HG03045 (cell line): ENCODE results near the gene COG1.

Experiments
- ATAC-seq: cut with Tn5 transposase; IDR thresholded peaks from one replicate; pipeline ENCODE4 v1.9.1; 2021; ENCODE audit warnings: mild to moderate bottlenecking, moderate library complexity; ENCODE audit not compliant: unreplicated experiment

COG1 gene

DNA sequence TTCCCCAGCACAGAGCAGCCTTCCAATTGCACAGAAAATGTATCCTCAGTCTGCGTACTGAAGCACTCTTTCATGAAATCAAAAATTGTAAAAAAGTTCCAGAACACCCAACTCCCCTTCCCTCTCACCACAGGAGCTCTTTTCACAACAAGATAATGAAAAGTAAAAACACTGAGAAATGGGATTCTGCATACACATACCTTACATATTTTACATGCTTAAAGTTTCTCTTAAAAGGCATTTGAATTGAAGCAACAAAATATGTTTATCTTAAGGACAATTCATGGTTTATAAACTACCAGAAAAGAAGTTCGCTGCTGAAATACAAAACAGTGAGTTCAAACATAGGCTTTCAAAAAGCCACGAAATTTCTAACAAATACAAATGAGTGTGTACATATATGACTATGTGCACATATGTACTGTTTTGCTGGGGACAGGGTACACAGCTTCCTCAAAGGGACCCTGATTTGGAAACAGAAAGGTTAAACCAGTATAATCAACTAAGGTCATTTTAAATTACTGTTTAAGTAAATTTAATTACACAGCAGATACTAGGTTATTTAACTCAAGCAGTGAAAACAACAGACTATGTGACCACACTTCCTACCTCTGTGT, 33.8 kb downstream of the COG1 start:
- no peak for ATAC-seq

DNA sequence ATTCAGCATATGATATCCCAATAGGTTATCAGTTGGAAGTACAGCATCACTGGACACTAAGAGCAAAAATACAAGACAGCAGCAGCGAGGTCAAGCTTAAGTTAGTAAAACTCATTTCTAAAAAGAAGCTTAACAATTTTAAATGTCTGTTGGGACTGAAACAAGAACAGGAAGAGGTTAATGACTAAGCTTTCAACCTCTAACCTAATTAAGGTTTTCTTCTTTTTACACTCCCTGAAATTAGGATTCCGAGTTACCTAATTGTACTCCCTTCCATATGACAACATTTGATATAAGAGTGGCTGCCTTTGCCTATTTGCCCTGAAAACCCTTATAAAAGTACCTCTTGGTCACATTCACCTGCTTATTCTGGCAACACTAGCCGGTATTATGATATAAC, 34.5 kb downstream of the COG1 start:
- no peak for ATAC-seq

DNA sequence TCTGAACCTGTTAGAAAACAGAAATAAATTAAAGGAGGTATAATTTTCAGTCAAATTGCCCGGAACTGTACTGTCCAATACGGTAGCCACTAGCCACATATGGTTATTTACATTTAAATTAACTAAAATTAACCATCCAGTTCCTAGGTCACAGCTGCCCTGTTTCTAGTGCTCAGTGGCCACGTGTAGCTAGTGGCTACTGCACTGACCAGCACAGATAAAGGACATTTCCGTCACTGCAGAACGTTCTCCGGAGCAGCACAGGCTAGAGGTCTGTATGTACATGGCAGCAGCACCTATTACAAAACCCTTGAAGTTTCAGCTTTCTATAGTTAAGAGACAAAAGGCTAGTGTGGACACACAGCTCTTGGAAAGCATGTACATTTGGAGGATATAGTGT, 35.1 kb downstream of the COG1 start:
- ATAC-seq = no peak

DNA sequence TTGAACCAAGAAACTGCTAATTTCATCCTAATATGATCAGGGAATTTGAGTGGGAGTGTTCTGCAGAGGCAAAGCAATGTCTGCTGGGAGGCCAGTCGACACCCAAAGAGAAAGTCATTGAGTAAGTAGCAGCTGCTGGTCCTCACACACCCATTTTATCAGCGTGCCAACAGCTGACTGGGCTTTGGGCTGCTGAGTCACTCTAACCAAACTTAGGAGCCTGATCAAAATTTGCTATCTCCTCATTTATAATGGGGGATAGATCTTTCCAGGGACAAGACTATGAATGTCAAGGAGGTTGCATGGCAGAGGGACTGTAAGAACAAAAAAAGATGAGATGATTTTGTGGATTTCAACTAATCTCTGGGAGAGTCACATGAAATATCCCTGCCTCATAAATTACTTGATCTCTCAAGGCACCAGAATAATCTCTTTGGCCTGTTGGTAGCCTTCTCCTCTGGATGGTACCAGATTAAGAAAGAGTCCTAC, 35.9 kb downstream of the COG1 start:
- peak; percentile 27 for ATAC-seq

DNA sequence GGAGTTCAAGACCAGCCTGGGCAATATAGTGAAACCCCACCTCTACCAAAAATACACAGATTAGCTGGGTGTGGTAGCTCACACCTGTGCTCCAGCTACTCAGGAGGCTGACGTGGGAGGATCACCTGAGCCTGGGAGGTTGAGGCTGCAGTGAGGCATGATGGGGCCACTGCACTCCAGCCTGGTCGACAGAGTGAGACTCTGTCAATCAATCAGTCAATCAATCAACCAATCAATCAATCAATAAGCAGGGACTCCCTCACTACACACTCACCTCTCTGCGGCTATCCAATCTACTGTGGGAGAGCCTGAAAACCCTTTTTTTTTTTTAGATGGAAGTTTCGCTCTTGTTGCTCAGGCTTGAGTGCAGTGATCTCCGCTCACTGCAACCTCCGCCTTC, 37.2 kb downstream of the COG1 start:
- no peak for ATAC-seq

DNA sequence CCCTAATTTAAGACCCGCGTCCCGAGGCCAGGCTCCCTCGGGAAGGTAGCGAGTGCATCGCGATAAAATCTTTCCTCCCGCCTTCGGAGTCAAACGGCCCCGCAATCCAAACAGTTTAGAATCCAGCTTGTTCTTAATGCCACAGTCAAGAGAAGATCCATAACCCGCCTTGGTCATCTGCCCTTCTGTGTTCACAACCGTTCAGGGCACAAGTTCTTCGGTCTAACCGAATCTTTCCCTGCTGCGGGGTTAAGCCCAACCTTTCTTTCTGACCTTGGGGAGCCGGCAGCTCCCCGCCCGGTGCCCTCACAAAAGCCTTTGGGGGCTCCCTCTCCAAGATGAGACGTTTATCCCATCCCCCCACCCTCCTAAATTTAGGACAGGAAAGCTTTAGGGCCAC, 38.5 kb downstream of the COG1 start:
- ATAC-seq = no peak

DNA sequence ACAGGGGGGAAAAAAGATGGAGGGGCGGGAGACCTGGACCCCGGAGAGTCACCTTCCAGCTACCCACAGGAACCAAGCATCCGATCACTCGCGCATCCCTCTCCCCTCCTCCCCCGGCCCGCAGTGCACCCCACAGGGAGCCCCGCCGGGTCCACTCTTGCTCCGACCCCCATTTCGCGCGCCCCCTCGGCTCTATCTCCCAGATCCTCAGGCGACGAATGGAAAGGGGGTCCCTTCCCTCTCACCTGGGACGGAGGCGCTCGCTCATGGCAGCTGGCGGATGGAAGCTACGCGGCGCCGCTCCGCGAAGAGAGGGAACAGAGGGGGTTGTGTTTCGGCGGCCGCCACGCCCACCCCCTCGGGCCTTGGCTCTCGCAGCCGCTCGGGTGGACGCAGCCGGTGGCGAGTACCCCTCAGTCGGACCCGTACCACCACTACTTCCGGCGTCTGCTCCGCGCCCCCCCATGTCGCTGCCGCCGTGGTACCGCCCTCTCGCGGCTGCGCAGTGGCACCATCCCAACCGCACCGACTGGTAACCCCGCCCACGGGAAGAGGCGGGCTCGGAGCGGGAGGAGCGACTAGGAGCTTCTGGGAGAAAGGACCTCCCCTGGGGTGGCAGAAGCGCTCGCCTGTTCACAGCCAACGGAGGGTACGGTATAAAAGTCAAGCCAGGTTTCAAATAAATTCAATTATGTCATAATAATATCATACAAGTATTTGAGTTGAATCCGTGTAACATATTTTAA, 39.2 kb downstream of the COG1 start:
- peak; percentile 83 for ATAC-seq

DNA sequence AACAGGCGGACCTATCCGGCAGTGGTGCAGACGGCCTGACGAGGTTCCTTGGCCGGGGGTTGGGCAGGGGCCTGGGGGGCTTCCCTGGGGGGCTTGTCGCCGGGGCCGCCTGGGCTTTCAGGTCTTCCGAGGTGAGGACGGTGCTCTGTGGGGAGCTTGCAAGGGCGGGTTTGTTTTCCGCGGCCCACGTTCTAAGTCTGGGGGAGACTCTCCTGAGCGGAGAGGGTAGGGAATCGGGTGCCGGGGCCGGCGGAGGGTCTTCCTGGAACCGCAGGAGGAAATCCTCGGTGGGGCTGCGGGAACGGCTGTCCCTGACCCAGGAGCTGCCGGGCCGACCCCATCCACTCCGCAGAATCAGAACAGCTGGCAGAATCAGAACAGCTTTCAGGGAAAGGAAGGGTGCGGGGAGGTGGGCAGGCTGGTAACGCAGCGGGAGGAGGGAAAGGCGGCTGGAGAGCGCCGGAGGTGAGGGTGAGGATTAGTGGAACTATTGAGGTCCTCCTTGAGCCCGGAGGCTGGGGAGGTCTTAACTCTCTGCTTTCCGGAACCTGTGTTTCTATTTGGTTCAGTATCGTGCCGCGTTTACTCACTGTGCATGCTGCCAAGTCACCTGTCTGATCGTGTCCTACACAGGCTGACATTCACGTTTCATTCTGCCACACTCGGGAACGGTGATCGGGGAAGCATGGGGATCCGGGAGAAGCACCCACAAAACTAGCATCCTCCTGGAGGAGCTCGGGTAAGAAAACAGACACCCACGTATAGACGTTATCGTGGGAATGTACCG, 39.9 kb downstream of the COG1 start:
- peak; percentile 30 for ATAC-seq

DNA sequence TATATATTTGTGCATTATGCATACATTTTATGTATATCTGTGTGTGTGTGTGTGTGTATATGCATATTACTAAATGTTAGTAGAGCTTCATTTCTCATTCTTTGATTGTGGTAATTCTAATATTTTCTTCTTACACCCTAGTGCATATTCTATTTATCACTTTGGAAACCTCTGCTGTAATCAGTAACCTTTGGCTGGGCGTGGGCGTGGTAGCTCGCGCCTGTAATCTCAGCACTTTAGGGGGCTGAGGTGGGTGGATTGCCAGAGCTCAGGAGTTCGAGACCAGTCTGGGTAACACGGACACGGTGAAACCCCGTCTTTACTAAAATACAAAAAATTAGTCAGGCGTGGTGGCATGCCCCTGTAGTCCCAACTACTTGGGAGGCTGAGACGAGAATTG, 41.9 kb downstream of the COG1 start:
- ATAC-seq = no peak

DNA sequence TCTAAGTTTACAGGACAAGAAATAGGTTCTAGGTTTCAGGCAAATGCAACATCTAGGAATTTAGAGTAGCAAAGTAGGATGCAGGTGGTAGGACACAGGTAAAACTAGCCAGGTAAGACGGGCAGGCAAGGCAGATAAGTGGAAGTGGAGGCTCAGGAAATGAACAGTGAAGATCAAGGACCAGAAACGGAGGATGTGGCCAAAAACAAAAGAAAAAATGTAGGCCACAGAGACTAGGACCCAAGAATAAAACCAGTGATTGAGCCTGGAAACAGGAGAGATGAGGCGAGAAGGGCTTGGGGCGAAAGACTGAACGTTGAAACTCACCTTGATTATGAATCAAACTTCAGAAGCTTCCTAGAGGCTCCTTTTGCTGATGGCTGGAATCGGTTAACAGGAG, 44.9 kb downstream of the COG1 start:
- ATAC-seq = no peak

DNA sequence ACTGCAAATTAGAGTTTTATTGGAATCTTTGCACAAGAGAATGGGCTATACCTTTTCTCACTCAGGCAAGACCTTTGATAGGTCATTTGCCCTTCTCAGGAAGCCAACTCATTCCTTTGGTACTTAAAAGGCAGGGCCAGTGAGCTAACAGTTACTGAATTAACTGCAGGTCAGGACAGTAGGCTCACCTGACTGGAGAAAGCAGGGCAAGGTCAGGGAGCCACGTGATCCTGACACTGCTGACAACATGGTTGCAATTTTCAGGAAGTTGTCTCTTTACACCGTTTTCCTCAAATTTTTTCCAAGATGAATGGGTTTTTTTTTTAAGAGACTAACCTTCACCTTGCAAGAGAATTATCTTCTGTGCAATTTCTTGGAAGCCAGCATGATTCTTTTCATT, 47.7 kb downstream of the COG1 start:
- no peak for ATAC-seq

DNA sequence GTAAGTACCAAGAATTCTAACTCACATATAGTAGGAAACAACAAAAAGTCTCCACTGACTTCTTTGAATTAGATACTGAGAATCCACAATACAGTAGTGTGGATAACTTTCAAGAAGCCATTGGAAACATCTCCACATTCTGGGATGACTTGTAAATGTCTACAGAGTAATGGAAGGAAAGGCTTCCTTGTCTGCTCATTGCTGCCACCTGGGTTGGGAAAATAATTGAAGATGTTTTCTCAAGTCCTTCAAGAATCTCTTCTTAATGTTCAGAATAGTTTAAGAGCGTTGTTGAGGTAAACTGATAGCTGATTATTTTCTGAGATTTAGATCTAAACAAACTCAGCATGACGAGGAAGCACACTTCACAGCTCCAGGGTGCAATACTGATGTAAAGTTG, 54.9 kb downstream of the COG1 start:
- ATAC-seq = no peak

DNA sequence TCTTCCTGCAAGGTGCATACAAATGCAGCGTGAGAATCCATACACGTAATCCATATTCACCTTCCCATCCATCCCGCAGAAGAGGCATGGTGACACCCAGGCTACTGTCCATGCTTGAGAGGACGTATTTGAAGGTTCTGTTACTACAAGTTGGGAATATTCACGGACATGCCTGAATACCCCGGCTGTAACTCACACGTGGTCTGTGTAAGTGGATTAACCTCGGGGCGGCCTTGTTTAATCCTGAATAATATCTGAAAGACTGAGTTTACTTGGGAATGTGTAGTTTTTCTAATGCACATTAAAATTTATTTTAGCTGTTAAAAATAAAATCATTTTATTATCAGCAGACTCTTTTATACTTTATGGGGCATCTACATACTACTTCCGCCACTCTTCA, 55.7 kb downstream of the COG1 start:
- ATAC-seq = no peak

DNA sequence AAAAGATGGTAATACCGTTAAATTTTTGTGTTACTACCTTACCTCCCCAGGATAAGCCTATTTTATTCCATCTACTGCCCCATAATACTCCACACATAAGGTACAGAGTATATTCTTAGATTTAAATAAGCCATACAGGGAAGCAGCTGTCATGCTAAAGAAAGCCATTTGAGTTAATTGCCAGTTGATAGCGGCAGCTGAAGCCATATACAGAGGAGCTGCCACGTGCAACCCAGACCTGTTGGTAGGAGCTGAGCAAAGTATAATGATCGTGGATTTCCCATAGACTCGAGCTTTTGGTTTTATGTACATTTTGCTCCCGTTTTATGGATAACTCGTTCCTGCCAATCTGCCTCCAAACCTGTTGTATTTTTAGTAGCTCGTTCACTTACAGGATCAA, 56.8 kb downstream of the COG1 start:
- ATAC-seq = no peak

DNA sequence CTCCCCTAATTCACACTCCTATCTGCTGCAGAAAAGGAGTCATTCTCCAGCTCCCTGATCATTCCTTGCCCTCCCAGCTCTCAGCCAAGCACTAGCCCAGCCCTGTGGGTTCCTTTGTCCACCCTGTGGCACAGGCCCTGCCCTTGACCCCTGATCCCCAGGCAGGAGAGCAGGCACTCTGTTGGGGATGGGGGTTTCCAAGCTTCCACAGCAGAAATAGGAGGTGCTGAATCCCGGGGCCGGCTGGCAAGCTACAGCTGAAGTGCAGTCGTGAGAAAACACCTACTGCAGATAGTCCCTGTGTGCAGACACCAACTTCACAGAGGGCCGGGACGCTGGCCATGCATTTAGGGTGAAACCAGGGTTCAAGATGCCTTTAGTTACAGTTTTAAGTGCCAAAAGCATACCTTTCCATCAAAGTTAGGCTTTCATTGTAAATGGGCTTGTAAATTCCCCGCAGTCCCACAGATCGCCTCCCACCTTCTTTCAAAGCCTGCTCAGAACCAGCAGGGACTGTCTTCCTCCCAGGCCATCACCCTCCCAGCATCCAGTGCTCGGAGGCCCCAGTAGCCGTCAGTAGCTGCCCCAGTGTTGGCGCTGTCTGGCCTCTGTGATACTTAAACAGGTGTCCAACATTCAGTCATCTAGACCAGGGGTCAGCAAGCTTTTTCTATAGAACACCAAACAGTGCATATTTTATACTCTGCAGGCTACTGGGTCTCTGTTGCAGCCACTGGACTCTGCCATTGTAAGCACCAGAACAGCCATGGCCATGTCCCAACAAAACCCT, 58.2 kb downstream of the COG1 start:
- no peak for ATAC-seq

DNA sequence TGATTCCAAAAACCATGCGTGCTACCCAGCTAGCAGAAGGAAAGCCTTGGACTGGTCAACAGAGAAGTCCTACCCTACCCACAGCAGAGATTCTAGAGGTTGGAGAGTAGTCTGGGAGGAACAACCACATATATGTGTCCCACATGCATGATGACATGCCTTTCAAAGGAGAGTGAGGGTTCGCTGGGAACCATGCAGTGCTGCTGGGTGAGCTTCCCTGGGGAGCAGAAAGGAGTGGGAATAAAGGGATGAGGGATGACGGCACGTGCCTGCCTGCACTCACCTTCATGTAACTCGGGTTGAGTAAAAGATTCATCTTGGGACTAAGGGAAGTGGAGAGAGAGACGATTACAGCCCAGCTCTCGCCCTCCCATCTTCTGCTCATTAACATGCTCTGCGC, 59.0 kb downstream of the COG1 start:
- ATAC-seq = no peak

DNA sequence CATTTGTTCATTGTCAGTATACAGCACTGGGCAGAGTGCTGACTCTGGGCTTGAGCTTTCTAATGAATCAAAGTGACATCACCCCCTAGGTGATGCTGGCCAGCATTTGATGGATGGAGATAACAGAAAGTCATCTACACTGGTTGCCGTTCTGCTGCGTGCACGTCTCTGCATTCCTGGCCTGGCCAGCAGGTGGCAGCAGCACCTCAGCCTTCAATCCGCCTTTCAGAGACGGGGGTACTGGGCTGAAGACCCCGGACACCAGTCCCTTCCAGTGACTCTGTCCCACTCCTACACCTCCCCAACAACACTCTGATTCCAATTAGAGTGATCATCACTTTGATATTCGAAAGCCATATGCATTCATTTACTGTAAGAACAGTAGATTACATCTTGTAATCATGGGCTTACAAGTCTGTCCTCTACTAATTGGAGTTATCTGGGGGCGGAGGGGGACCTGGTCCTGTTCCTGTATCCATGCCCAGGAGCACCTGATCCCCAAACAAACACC, 62.9 kb downstream of the COG1 start:
- ATAC-seq = no peak

DNA sequence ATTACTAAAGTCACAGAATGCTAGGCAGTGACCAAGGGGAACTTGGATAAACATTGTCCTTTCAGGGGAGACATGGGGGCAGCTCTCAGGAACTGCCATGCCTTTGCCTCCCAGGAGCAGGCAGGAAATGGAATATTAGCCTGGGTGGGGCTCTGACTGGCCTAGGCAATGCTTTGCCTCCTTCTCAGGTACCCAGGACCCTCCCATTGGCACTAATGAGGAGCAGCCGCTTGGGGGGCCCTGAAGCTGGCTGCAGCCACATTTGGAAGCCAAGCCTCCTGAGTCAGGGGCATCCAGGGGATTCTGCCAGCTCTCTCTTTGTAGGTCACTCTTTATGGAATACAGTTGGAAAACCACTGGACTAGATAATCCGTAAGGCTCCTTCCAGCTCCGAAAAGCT, 63.4 kb downstream of the COG1 start:
- no peak for ATAC-seq

DNA sequence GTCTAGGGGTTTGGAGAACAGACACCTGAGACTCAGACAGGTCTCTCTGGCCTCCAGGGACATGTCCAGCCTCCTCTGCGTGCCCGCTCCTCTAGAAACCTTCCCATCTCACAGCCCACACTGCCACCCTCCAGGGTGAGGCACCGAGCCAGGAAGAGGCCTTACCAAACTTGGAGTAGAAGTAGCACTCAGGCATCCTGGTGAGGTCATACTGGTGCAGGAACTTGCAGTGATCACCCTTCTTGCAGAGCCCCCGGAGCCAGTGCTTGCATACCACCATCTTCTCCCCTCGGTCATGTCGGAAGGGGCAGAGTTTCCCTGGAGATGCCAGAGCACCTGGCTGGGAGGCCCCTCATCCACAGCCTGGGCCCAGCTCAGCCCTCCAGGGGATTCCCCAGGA, 64.7 kb downstream of the COG1 start:
- ATAC-seq = no peak
